ENCODE results near the gene CHIT1.

- TF ChIP-seq CTCF (conservative IDR thresholded peaks at IDR 0.05) = no peak
- no peak for TF ChIP-seq ZFX (IDR thresholded peaks at IDR 0.05)
Observed at GRCh38 chr1:203264052-203264501, 34.6 kb upstream of the CHIT1 start.

Data from C4-2B (cell line).